Right atrium auricular region (tissue), 2 donors: ENCODE data around the gene RTP1. TPM values are rescaled to one million over a fixed set of nuclear protein-coding genes. Genes with fewer than 3 reads are reported as not detected.

Experiments
- DNase-seq: peaks from one replicate; pipeline ENCODE4 v3.0.0-alpha.2; 2019; ENCODE audit warnings: low spot score
- H3K27ac ChIP-seq, 2 donors: fragments of 200-600 bp; sonication (generic); 1 replicate in 1 of 2; 2 replicates in 1 of 2; pipeline ENCODE4 v1.5.1; 2016 to 2019
- H3K27me3 ChIP-seq, 2 donors: fragments of 200-600 bp; sonication (generic); one replicate each; pipeline versions ENCODE4 v1.5.1 to v1.6.0; 2017 to 2019
- H3K36me3 ChIP-seq: fragments of 200-600 bp; sonication (generic); one replicate; pipeline ENCODE4 v1.5.1; 2016
- H3K4me1 ChIP-seq, 2 donors: fragments of 200-600 bp; sonication (generic); one replicate each; pipeline versions ENCODE4 v1.5.1 to v1.6.0; 2017 to 2019
- H3K4me3 ChIP-seq, 2 donors: fragments of 200-600 bp; sonication (generic); 1 replicate in 1 of 2; 2 replicates in 1 of 2; pipeline ENCODE4 v1.5.1; 2017 to 2019; ENCODE audit warnings: mild to moderate bottlenecking in 1 of 2, moderate library complexity in 1 of 2
- H3K9me3 ChIP-seq, 2 donors: fragments of 200-600 bp; sonication (generic); one replicate each; pipeline ENCODE4 v1.5.1; 2019
- total RNA-seq, 2 donors: library from RNA; depleted of rRNA; stranded (reverse); fragments of >200 nt; gene quantifications; one replicate each; pipeline ENCODE4 v1.1.0, GENCODE V29; 2016
- TF ChIP-seq, protein P1 (sequence below), 2 donors: fragments of 200-600 bp; sonication (generic); IDR thresholded peaks; one replicate each; pipeline ENCODE4 v1.5.1; 2019; ENCODE audit warnings: antibody characterized with exemption in 2 of 2

The RTP1 gene
- total RNA-seq, 2 donors from 2014 or later = not detected

DNA sequence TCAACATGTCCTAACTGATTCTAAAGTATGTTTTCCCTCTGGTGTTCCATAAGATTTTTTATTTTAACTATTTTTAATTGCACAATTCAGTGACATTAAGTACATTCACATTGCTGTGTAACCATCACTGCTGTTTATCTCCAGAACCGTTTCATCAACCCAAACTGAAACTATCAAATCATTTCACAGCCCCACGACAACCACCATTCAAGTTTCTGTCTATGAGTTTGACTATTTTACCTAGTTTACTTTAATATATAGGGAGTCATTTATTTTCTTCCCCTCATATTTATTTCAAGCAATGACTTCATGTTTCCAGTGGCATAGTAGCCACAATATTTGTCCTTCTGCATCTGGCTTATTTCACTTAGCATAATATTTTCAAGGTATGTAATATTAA, 8.4 kb downstream of the RTP1 start:
- DNase-seq = no peak
- Histone ChIP-seq H3K36me3 (no peaks in the 10 kb centered on the region), H3K9me3 (no peaks in the 10 kb centered on the region), H3K4me1 (peaks cover 0 to 15% of the 10 kb centered on the region in 2 donors), H3K27me3 (no peaks in the 10 kb centered on the region), H3K4me3 (no peak overlapping the region), H3K27ac (no peak overlapping the region)
- TF ChIP-seq, protein P1, sequence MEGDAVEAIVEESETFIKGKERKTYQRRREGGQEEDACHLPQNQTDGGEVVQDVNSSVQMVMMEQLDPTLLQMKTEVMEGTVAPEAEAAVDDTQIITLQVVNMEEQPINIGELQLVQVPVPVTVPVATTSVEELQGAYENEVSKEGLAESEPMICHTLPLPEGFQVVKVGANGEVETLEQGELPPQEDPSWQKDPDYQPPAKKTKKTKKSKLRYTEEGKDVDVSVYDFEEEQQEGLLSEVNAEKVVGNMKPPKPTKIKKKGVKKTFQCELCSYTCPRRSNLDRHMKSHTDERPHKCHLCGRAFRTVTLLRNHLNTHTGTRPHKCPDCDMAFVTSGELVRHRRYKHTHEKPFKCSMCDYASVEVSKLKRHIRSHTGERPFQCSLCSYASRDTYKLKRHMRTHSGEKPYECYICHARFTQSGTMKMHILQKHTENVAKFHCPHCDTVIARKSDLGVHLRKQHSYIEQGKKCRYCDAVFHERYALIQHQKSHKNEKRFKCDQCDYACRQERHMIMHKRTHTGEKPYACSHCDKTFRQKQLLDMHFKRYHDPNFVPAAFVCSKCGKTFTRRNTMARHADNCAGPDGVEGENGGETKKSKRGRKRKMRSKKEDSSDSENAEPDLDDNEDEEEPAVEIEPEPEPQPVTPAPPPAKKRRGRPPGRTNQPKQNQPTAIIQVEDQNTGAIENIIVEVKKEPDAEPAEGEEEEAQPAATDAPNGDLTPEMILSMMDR (IDR thresholded peaks at IDR 0.05) = no peak

DNA sequence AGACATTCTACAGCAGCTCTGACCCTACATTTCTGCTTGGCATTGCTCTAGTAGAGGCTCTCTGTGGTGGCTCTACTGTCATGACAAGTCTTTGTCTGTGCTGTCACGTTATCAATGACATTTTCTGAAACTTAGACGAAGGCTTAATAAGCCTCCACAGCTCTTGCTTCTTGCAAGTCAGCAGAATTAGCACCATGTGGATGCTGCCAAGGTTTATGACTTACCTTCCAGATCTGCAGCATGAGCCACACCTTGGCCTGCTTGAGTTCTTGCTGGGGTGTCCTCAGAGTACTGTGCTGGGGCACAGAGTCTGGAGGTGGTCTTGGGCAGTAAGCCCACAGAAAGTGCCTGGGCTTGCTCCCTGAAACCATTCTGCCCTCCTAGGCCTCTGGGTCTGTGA, 9.8 kb downstream of the RTP1 start:
- Histone ChIP-seq H3K9me3 (no peaks in the 10 kb centered on the region), H3K4me3 (no peak overlapping the region), H3K36me3 (no peaks in the 10 kb centered on the region), H3K27ac (no peak overlapping the region), H3K27me3 (no peaks in the 10 kb centered on the region), H3K4me1 (peaks cover 0 to 26% of the 10 kb centered on the region in 2 donors)
- no peak for DNase-seq
- TF ChIP-seq, protein P1 (IDR thresholded peaks at IDR 0.05) = no peak

DNA sequence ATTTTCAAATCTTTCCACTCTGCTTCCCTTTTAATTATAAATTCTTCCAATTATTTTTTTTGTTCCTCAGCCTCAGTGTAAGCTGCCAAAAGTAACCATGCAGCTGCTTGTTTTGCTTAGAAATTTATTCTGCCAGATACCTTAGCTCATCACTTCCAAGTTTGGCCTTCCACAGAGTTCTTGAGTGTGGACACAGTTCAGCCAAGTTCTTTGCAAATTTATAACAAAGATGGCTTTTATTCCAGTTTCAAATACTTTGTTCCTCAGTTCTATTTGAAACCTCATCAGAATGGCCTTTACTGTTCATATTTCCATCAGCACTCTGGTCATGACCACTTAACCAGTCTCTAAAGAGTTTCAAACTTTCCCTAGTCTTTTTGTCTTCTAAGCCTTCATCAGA, 10.3 kb downstream of the RTP1 start:
- Histone ChIP-seq H3K36me3 (no peaks in the 10 kb centered on the region), H3K4me3 (no peak overlapping the region), H3K4me1 (peaks cover 0 to 31% of the 10 kb centered on the region in 2 donors), H3K27ac (no peak overlapping the region), H3K9me3 (no peaks in the 10 kb centered on the region), H3K27me3 (no peaks in the 10 kb centered on the region)
- DNase-seq = no peak
- TF ChIP-seq, protein P1 (IDR thresholded peaks at IDR 0.05) = no peak

DNA sequence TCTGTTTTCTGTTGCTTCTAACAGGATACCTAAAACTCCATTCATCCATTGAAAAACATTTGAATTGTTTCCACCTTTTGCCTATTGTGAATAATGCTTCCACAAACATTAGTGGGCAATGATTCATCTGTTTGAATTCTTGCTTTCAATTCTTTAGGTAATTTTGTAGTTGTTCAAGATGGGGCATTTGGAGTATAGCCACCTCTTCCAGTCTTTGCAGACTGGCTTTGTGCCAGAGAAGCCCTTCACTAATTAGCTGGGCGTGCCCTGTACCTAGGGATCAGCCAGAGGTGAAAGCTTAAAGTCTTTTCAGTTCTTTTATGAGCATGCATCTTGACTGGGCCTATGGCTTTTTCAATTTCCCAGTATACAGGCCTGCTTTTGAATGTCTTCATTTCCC, 10.9 kb downstream of the RTP1 start:
- TF ChIP-seq, protein P1 (IDR thresholded peaks at IDR 0.05) = no peak
- Histone ChIP-seq H3K27ac (no peak overlapping the region), H3K27me3 (no peaks in the 10 kb centered on the region), H3K36me3 (no peaks in the 10 kb centered on the region), H3K4me1 (peaks cover 0 to 31% of the 10 kb centered on the region in 2 donors), H3K4me3 (no peak overlapping the region), H3K9me3 (no peaks in the 10 kb centered on the region)
- DNase-seq = no peak

DNA sequence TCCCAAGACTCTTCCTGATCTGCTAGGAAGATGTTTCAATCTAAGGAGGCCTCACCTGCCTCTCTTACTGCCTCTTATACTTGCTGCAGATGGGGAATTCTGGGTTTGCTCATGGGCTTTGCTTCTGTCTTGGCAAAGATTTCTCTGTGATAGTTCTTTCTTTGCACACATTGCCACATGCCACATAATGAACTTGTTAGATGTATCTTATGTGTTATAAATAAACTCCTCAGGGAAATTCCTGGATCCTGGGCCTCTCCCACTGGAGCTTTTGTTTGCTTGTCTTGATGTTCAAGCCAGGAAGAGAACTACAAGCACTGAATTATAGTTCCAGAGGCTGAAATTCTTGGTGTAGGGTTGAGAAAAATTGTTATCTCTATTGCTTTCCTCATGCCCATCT, 12.2 kb downstream of the RTP1 start:
- peak overlapping the region in 1 of 2 donors; percentile 19 for H3K27ac ChIP-seq
- H3K4me3 ChIP-seq = no peak overlapping the region
- no peaks in the 10 kb centered on the region for H3K9me3 ChIP-seq
- TF ChIP-seq, protein P1 (IDR thresholded peaks at IDR 0.05) = no peak
- H3K36me3 ChIP-seq = no peaks in the 10 kb centered on the region
- H3K27me3 ChIP-seq = no peaks in the 10 kb centered on the region
- DNase-seq = no peak
- peaks cover 0 to 31% of the 10 kb centered on the region in 2 donors for H3K4me1 ChIP-seq

DNA sequence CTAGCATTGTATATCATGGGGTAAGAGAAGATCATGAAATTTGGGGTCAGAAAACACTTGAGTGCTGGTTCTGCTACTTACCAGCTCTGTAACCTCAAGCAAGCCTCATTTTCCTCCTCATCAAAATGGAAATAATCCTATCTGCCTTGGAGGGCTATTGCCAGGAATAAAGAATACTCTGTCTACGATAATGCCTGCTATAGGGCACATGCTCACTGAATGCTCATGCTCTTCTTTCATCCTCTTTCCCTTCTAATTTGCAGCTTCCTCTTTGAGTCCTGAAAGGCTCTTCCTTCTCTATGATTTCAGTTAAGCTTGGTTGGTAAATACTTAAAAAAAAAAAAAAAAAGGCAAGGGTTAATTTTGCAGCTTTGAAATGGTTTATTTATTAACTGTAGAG, 12.8 kb downstream of the RTP1 start:
- Histone ChIP-seq H3K4me1 (peaks cover 0 to 31% of the 10 kb centered on the region in 2 donors), H3K9me3 (no peaks in the 10 kb centered on the region), H3K27ac (peak overlapping the region; percentile 19 to 37)

More for the DNA sequence above, 12.8 kb downstream of the RTP1 start:
- TF ChIP-seq, protein P1 (IDR thresholded peaks at IDR 0.05) = no peak
- no peaks in the 10 kb centered on the region for H3K27me3 ChIP-seq
- H3K4me3 ChIP-seq = no peak overlapping the region
- no peaks in the 10 kb centered on the region for H3K36me3 ChIP-seq
- no peak for DNase-seq
